Natural killer cell (primary cell): ENCODE results near the gene LRCH3. TPM values are rescaled to one million over a fixed set of nuclear protein-coding genes. Genes with fewer than 3 reads are reported as not detected.

Experiments used
- ATAC-seq, 3 donors: fragments of 150-1000 bp in 2 of 3; fragments of 200-7000 bp in 1 of 3; cut with Tn5 transposase; 1 replicate in 1 of 3; 2 replicates in 2 of 3; pipeline ENCODE4 v1.10.0; 2021; ENCODE audit warnings: mild to moderate bottlenecking in 2 of 3, moderate library complexity in 2 of 3
- DNase-seq, 2 donors: peaks; one replicate each; pipeline versions ENCODE4 v3.0.0 to v3.0.0-alpha.2; 2013 to 2021; ENCODE audit warnings: mixed read lengths in 1 of 2
- H3K27ac ChIP-seq: one replicate; pipeline ENCODE4 v1.5.1; 2013; ENCODE audit warnings: mild to moderate bottlenecking, low read length
- H3K27me3 ChIP-seq: one replicate; pipeline ENCODE4 v1.6.1; 2013; ENCODE audit warnings: low read length; ENCODE audit not compliant: control insufficient read depth, insufficient read depth
- H3K36me3 ChIP-seq: one replicate; pipeline ENCODE4 v1.6.1; 2013; ENCODE audit warnings: low read length; ENCODE audit not compliant: control insufficient read depth, insufficient read depth
- H3K4me1 ChIP-seq: one replicate; pipeline ENCODE4 v1.6.1; 2013; ENCODE audit warnings: low read length; ENCODE audit not compliant: control insufficient read depth, insufficient read depth
- H3K4me3 ChIP-seq: one replicate; pipeline ENCODE4 v1.5.1; 2013; ENCODE audit warnings: low read length
- H3K9me3 ChIP-seq: one replicate; pipeline ENCODE4 v1.6.1; 2013; ENCODE audit warnings: low read length; ENCODE audit not compliant: control insufficient read depth, insufficient read depth
- H3K27ac Mint-ChIP-seq, 2 donors: one replicate each; pipeline ENCODE4 v1.8.0; 2022; ENCODE audit warnings: mild to moderate bottlenecking in 2 of 2, mixed read lengths in 2 of 2, moderate library complexity in 1 of 2
- H3K27me3 Mint-ChIP-seq, 2 donors: one replicate each; pipeline ENCODE4 v1.8.0; 2022; ENCODE audit warnings: low read depth in 2 of 2, mixed read lengths in 2 of 2
- H3K36me3 Mint-ChIP-seq: one replicate; pipeline ENCODE4 v1.8.0; 2022; ENCODE audit warnings: mixed read lengths
- H3K4me1 Mint-ChIP-seq, 2 donors: one replicate each; pipeline ENCODE4 v1.8.0; 2022; ENCODE audit warnings: mixed read lengths in 2 of 2
- H3K4me3 Mint-ChIP-seq: one replicate; pipeline ENCODE4 v1.8.0; 2022; ENCODE audit warnings: mild to moderate bottlenecking, moderate library complexity, mixed read lengths
- H3K9me3 Mint-ChIP-seq, 2 donors: one replicate each; pipeline ENCODE4 v1.8.0; 2022; ENCODE audit warnings: mixed read lengths in 2 of 2
- CTCF ChIP-seq: fragments of 200-600 bp; IDR thresholded peaks from one replicate; pipeline ENCODE4 v1.8.0; 2022; ENCODE audit warnings: antibody characterized with exemption
- WGBS: methylation state at CpG from one replicate; pipeline ENCODE4 v1.1.7; 2013; ENCODE audit warnings: missing lambda C conversion rate; ENCODE audit not compliant: insufficient coverage; 5-methylcytosine and 5-hydroxymethylcytosine counted together
- intact Hi-C: fragments of 100-400 bp; cut with micrococcal nuclease; formaldehyde crosslinking; loops from one replicate; pipeline ENCODE4 v1.14.2; 2022
- total RNA-seq, 4 donors: library from RNA; stranded (reverse); fragments of 120-200 nt in 1 of 4; gene quantifications; one replicate each; pipeline versions ENCODE4 v1.2.3 to v1.2.4, GENCODE V29; 2013 to 2022

LRCH3 gene
- total RNA-seq, 3 donors from 2014 or later (not counting 1 experiment from before 2014, with no cell fraction given) = 68.1 to 90.5 (median 90.3) TPM

GRCh38 chr3:197830967-197831313 lies 39.9 kb downstream of the LRCH3 start:
- no peak for DNase-seq
- Histone ChIP-seq H3K27ac (no peak overlapping the region), H3K9me3 (no peaks in the 10 kb centered on the region), H3K4me3 (no peak overlapping the region), H3K27me3 (no peaks in the 10 kb centered on the region), H3K36me3 (peaks cover 76% of the 10 kb centered on the region), H3K4me1 (no peaks in the 10 kb centered on the region)
- H3K27me3 Mint-ChIP-seq = no peaks in the 10 kb centered on the region
- no peak for TF ChIP-seq CTCF
- no peak for ATAC-seq
- intact Hi-C loops = no loop called here
- H3K4me3 Mint-ChIP-seq = no peak overlapping the region
- H3K36me3 Mint-ChIP-seq = peaks cover 19% of the 10 kb centered on the region
- H3K9me3 Mint-ChIP-seq = no peaks in the 10 kb centered on the region
- no peaks in the 10 kb centered on the region for H3K4me1 Mint-ChIP-seq
- no peak overlapping the region for H3K27ac Mint-ChIP-seq
- WGBS = 98% methylated on average over 7 of the region's 8 CpGs

- H3K9me3 ChIP-seq = no peaks in the 10 kb centered on the region
- TF ChIP-seq CTCF = no peak
- ATAC-seq (no peak), DNase-seq (no peak)
- Mint-ChIP-seq H3K27me3 (no peaks in the 10 kb centered on the region), H3K4me1 (no peaks in the 10 kb centered on the region), H3K36me3 (peaks cover 19% of the 10 kb centered on the region), H3K9me3 (no peaks in the 10 kb centered on the region), H3K27ac (no peak overlapping the region), H3K4me3 (no peak overlapping the region)
- H3K36me3 ChIP-seq = peaks cover 67% of the 10 kb centered on the region
- intact Hi-C loops = no loop called here
- H3K4me1 ChIP-seq = no peaks in the 10 kb centered on the region
- H3K27me3 ChIP-seq = no peaks in the 10 kb centered on the region
- H3K4me3 ChIP-seq = no peak overlapping the region
- no peak overlapping the region for H3K27ac ChIP-seq
- WGBS = 87% methylated on average over 7 of the region's 8 CpGs
Observed at GRCh38 chr3:197833930-197834715, 43.1 kb downstream of the LRCH3 start.

- Histone ChIP-seq H3K27ac (no peak overlapping the region), H3K4me1 (no peaks in the 10 kb centered on the region), H3K9me3 (no peaks in the 10 kb centered on the region), H3K27me3 (no peaks in the 10 kb centered on the region), H3K36me3 (peaks cover 69% of the 10 kb centered on the region), H3K4me3 (no peak overlapping the region)
- no peak overlapping the region for H3K4me3 Mint-ChIP-seq
- no peaks in the 10 kb centered on the region for H3K4me1 Mint-ChIP-seq
- peaks cover 13% of the 10 kb centered on the region for H3K36me3 Mint-ChIP-seq
- H3K9me3 Mint-ChIP-seq = no peaks in the 10 kb centered on the region
- intact Hi-C loops = no loop called here
- no peak for ATAC-seq
- no peak for DNase-seq
- H3K27me3 Mint-ChIP-seq = no peaks in the 10 kb centered on the region
- no peak overlapping the region for H3K27ac Mint-ChIP-seq
- TF ChIP-seq CTCF = no peak
- 71% methylated on average over 3 of the region's 5 CpGs for WGBS
Observed at GRCh38 chr3:197835509-197835908, 44.5 kb downstream of the LRCH3 start.

GRCh38 chr3:197836244-197836643 lies 45.2 kb downstream of the LRCH3 start:
- no peak overlapping the region for H3K27ac ChIP-seq
- Mint-ChIP-seq H3K4me3 (no peak overlapping the region), H3K9me3 (no peaks in the 10 kb centered on the region), H3K4me1 (no peaks in the 10 kb centered on the region), H3K27me3 (no peaks in the 10 kb centered on the region), H3K27ac (no peak overlapping the region), H3K36me3 (peaks cover 11% of the 10 kb centered on the region)
- no peak overlapping the region for H3K4me3 ChIP-seq
- no peak for DNase-seq
- no peak for TF ChIP-seq CTCF
- ATAC-seq = no peak
- intact Hi-C loops = no loop called here
- no peaks in the 10 kb centered on the region for H3K27me3 ChIP-seq
- H3K9me3 ChIP-seq = no peaks in the 10 kb centered on the region
- H3K36me3 ChIP-seq = peaks cover 69% of the 10 kb centered on the region
- no peaks in the 10 kb centered on the region for H3K4me1 ChIP-seq
